Stromal cell of bone marrow (primary cell): ENCODE data around the gene CTDSPL.
"Not testable (repeated sequence)": the region's sequence is repeated elsewhere in the genome, so short reads cannot be mapped to it uniquely, and the experiment has no call there.

ENCODE experiments used
- DNase-seq: peaks from one replicate; pipeline ENCODE4 v3.0.0-alpha.2; 2012; ENCODE audit warnings: low read depth

Gene CTDSPL

DNA sequence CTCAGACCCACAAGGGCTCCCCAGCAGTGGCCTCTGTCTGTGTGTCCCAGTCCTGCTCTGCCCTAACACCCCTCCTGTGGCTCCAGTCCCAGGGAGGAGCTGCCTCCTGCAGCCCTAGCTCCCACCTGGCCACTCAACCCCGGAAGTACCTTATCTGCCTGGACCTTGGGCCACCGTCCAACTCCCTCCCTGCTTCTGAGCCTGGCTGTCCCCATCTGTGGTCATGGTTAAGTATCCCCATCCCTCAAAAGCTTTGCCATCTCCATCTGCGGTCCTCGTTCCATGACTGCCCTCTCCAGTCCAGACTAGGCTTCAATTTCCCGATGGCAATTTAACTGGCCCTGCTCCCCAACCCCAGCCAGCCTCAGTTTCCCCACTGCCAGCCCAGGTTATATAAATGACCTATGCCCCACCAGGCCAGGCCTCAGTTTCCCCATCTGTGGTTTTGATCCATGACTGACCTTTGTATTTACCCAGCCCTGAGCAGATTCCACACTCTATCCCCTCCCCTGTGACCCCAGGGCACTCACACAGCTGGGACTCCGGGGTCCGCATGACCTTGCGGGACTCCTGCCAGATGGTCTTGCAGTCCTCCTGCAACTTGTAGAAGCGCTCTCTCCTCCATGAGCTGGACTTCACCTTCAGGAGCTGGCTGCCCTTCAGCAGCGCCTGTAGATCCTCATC is 158.1 kb downstream of the CTDSPL start:
- DNase-seq: no peak

DNA sequence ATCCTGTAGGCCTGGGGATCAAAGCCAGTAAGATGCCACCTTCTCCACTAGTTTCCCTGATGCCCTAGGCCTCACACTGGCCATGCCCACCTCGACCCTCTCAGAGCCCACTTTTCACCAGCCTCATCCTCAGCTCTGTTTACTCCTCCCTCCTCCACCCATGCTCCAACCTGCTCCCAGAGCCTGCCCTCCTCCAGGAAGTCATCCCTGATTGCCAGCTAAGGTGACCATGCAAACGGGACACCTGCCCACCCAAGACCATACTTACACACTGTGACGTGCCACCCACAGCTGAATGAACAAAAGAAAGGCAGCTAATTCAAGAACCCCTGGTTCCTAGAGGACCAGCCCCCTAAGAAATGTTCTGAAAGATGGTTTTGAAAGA is 158.7 kb downstream of the CTDSPL start:
- no peak for DNase-seq

DNA sequence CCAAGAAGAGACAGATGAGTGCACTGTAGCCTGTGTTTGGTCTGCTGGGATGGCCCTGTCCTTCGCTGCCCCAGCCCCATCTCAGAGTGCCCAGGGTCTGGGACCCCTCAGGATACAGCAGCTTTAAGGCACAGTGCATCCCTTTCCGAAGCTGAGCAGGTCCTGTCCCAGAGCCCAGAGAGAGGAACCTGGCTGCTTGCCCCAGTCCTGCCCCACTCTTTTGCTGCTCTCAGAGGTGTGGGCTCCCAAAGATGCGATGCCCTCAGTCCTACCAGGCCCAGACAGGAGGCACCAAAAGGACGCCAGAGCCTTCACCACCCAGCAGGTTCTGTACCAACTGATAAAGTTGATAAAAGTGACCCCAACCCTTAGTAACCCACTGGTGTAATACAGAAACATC is 159.5 kb downstream of the CTDSPL start:
- DNase-seq: no peak

DNA sequence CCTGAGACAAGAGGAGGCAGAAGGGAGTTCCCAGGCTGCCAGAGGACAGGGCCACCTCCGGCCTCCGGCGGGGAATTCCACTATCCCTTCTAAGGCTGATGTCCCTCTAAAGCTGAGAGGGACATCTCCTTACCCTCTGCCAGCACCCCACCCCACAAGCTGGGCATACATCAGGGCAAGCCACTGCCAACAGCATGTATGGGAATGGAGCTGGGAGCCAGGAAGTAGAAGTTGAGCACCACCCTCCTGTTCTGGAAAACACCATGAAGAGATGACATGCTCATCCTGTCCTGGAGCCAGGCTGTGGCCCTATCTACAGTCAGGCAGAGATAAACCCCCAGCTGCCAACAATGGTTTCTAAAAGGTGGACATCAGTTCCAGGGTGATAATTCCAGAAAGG is 160.6 kb downstream of the CTDSPL start:
- no peak for DNase-seq

DNA sequence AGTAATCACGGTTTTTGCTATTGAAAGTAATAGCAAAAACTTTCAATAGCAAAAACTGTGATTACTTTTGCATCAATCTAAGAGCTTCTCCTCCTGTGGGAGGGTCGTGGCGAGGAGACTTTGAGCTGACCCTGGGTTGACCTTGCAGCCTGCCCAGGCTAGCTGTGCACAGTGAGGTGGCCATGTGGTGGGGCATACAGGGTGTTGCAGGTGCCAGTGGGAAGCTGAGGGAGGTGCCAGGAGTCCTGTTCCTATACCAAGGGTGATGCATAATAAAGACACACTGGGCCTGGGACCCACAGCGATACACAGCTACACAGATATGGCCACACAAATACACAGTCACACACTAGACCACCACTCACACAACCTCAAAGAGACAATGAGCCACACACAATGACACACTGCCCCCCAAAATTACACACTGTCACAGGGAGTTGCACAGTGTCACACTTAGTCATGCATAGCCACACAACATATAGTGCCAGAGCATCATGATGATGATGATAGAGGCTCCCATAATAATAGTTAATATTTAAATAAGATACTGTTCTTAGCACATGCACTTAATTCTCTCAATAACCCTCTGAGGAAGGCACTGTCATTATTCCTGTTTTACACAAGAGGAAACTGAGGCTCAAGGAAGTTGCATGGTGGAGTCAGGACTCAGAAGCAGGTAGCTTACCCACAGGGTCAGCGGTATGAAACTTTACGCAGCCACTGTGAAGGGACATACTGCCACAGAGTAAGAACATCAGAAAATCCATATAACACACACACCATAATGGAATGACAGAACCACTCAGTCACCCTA is 161.4 kb downstream of the CTDSPL start:
- no peak for DNase-seq

DNA sequence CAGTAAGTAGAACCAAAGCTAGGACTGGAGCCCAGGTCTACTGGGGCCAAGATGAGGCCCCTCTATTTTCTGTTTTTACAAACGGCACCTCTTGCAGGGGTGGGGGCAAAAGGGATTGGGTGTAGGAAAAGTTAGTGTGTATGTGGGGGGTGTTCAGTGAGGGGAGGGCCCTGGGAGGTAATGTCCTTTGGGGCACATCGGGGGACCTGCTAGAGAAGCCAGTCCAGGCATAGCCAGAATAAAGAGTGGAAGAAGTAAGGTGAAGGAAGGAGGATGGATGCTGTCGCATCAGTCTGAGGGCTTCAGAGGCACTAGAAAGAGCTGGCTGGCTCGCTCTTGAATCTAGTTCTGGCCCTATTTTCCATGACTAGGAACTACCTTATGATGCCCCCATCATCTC is 165.2 kb downstream of the CTDSPL start:
- no peak for DNase-seq

DNA sequence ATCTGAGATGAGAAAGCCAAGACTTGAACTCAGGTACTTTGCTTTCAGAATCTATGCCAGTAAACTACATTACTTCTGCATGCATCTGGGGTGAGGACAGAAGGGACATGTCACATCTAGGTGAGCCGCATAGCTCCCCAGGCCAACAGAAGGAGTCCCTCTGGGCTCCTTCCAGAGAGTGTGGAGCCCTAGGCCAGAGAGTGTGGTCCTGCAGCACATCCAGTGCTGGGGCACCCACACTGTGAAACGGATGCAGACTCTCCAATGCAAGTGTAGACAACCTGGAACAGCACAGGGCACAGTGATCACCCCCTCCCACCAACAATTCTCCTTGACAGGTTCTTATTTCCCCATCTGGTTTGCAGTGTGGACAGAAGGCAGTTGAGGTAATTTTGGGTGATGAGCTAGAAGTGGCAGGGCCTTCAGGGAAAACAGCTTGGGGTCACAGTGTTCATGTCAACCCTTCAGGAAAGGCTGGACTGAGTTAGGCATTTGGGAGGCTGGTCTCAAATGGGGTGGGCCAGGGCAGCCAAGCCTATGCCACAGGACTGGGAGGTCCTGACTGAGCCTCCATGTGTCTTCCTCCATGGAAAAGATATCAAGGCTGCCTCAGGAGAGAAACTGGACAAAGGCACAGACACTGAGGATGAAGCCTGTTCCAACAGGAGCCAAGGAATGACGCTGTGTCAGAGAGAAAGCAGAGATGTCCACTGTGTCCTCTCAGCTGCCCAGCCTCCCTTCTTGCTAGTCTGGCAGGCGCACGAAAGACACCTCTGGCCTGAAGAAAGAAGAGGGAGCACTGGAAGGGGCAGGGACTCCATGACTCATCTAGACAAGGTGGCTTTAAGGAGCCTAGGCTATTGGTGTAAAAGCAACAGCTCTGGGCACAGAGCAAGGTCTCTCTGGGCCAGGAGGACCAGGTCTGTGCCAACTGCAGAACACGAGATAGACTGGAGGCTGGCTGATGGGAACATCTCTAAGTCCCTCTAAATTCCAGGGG is 166.1 kb downstream of the CTDSPL start:
- no peak for DNase-seq

DNA sequence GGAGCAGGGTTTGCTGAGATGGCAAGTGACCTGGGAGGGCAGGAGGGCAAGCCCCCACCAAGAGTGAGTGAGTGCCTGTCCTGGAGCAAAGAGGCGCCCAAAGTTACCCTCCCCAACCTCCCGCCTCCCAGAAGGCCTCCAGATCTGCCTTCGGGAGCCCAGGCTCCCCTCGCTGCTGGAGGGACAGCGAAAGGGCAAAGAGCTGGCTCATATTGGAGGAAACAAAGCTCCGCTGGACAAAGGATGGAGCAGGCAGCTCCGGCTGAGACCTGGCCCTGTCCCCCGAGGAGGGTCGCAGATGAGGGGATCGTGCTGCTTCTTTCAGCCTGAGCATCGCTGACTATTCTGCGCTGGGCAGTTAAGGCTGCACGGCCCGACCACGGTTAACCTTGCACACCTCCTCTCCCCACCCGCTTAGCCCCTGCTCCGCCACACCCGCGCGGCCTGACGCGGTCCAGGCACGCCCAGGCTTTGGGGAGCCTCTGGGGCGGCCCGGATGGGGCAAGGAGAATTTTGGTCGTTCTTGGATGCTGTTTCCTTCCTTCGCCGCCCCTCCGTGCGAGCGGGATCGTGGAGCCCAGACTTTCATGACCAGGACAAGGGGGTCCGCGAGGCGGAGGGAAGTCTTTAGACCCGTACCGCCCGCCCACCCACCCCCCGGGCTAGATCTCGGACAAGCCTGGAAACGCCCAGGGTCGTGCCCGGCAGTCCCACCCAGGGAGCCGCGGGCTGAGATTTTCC is 167.1 kb downstream of the CTDSPL start:
- DNase-seq: no peak

DNA sequence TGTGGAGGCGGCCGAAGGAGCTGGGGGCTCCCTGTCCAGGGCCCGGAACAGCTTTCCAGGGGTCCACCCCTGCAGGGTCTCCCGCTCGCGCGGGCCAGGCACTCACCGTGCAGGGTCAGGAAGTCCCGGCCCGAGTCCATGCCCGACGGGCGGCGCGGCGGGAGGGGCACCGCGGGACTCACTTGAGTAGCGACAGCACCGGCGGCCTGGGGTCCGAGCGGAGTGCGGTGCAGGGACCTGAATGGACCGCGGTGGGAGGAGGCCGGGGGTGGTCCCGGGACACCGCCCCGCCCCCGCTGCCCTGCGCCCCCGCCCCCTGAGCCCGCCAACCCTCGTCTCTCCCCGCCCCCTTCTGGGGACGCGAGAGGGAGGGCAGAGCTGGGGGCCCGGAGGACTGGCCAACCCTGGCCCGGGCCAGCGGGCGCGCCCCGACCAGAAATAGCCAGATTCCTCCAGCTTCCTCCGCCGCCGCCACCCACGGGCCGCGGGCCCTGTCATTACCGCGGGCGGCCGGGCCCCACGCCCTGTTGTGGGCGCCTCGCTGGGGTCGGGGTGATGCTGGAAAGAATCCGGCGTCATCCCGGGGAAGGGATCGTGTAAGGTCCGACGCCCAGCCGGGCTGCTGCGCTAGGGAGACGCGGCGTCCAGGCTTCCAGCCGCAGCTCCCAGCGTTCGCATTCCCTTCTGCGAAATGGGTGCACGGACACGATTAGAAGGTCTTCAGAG is 167.9 kb downstream of the CTDSPL start, which contains the start of gene PLCD1:
PLCD1 (minus strand) TSS at position 243 of the 726 bp plus-strand sequence; CDS start at position 140, 103 bp downstream.
- peak; percentile 63 for DNase-seq

DNA sequence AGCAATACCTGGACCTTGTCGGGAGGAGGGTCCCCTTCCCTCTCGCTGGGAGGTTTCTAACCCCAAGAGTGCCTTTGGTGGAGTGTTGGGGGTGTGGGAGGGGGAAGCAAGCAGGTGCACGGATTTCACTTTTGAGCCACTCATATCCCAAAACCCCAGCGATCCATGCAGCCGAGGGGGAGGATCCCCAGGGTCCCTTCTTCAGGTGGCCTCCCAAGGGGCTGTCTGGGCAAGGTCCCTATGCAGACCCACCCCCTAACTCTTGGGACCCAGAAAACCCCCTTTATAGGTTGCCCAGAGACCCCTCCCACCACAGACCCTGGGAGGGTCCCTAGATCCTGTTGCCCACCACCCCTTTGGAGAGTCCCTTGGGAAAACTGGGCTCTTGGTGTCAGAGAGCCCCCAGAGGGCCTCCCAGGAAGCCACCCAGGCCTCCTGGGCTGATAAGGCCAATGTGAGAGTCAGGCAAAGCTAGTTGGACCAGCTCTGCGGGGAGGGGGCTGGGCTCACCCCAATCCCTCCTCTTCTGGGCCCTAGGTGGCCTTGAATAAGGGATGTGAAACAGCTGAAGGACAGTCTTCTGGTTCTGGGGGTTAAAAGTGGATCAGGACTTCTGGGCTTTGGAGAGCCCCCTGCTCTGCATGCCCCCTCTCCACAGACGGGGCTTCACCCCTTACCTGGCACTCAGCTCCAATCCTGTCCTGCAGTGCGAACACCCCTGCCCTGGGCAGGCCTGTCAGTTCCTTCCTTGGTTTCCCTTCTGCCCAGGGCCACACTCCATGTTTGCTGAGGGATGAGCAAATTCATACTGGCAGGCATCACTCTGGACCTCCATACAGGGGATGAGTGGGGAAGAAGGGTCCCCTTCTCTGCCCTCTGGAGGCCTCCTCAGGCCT is 168.7 kb downstream of the CTDSPL start:
- no peak for DNase-seq

DNA sequence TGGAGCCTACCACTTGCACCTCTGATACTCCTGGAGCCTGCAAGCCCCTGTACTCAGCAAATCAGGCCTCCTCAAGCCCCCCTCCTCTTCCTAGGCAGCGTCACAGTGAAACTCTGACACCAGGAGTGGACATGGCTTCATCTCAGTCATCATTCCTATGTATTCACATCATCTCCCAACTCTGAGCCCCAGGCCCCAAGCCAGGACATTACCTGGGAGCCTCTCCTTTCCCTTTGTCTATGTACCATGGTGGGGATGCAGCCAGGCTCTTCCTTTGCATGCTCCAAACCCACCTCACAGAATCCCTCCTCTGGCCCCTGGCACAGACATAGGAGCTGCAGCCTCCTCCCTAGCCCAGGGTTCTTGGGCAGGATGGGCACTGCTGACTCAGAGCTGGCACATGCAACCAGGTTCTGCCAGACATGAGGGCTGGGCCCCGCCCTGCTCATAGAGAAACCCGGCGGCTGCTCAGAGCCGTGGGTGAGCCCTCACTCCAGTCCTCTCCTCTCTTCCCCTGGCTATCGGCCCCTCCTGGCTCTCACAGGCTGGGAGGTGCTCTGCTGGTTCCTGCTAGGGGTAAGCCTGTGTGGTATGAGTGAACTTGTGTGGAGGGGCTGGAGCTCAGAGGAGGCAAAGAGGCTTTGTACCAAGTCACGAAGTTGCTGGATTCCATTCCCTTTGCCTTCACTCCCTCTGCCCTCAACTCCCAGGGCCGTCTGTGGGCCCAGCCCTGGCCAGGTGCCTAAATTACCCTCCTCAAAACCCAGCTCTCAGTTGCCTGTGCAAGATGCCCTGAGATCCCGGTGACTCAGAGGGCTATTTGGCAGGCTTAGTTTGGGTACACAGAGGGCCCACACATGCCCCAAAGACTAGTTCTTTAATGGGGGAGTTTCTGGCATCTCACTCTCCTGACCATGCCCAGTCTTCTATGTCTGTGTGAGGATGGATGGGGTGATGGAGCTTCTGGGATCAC is 169.6 kb downstream of the CTDSPL start:
- no peak for DNase-seq

DNA sequence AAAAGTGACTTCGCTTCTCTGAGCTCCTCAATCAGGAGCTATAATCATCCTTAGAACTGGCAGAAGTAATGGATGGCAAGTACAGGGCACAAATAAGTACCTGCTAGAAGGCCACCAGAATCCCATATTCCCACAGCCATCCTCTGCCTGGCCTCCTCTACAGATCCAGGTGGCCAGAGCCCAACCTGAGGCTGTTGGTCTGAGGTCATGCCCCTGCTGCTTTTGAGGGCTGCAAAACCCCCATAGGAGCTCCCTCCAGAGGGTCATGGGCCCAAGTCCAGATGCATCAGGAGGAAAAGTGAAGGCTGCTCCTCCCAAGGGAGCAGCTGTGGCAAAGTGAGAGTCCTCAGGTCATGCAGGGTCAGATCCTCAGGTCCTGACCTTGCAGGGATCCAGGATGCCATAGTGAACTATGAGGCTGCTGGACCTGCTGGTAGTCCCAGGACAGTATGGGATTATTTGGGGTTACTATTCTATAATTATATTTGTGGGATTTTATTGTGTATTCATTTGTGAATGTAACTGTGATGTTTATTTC is 170.7 kb downstream of the CTDSPL start:
- no peak for DNase-seq

DNA sequence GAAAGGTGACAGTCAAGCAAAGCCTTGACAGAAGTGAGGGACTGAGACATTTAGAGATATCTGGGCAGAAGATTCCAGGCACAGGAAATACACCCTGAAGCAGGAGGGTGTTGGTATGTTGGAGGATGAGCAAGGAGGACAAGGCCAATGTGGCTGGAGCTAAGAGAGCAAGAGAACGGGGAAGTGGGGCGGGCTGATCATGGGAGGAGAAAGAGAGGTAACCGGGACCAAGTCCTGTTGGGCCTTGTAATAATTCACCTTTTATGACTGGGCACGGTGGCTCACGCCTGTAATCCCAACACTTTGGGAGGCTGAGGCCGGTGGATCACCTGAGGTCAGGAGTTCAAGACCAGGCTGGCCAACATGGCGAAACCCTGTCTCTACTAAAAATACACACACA is 171.9 kb downstream of the CTDSPL start:
- not testable (repeated sequence) for DNase-seq
